ENCODE results near the gene ACP4. TPM values are rescaled to one million over a fixed set of nuclear protein-coding genes. Genes with fewer than 3 reads are reported as not detected.

ACP4 gene
- total RNA-seq, 1 donor from 2014 or later: not detected

DNA sequence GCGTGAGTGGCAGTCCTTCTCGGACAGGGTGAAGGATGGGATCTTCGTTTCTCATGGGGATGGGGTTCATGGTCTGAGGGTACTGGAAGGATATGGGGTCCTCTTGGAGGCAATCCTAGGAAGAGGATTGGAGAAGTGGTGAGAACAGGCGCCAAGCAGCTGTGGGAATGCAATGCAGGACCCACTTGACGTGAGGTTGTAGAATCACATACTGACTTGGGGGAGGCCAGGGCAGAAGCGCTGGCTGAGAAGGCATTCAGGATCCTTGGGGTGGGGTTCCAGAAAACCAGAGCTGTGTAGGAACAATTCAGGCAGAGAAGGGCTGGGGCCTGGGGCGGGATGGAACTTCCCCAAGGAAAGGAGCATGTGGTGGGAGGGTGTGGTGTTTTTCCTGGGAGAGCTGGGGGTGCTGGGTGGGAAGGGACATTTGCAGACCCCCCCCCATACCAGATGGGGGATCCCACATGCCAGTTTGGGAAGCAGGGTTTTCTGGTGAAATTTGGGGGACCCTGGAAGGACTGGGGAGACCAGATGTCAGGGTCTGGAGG, 32.5 kb downstream of the ACP4 start:
- H3K4me1 ChIP-seq: no peaks in the 10 kb centered on the region
- TF ChIP-seq, protein P1, sequence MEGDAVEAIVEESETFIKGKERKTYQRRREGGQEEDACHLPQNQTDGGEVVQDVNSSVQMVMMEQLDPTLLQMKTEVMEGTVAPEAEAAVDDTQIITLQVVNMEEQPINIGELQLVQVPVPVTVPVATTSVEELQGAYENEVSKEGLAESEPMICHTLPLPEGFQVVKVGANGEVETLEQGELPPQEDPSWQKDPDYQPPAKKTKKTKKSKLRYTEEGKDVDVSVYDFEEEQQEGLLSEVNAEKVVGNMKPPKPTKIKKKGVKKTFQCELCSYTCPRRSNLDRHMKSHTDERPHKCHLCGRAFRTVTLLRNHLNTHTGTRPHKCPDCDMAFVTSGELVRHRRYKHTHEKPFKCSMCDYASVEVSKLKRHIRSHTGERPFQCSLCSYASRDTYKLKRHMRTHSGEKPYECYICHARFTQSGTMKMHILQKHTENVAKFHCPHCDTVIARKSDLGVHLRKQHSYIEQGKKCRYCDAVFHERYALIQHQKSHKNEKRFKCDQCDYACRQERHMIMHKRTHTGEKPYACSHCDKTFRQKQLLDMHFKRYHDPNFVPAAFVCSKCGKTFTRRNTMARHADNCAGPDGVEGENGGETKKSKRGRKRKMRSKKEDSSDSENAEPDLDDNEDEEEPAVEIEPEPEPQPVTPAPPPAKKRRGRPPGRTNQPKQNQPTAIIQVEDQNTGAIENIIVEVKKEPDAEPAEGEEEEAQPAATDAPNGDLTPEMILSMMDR (IDR thresholded peaks at IDR 0.05): no peak
- no peak for DNase-seq (ENCODE audit: low spot score in 2 of 2)
- no peaks in the 10 kb centered on the region for H3K9me3 ChIP-seq
- peaks cover 11% of the 10 kb centered on the region for H3K27me3 ChIP-seq
- no peak overlapping the region for H3K27ac ChIP-seq
- no peaks in the 10 kb centered on the region for H3K36me3 ChIP-seq
- intact Hi-C loops (cut with DNase I): no loop called here
- no peak overlapping the region for H3K4me3 ChIP-seq

DNA sequence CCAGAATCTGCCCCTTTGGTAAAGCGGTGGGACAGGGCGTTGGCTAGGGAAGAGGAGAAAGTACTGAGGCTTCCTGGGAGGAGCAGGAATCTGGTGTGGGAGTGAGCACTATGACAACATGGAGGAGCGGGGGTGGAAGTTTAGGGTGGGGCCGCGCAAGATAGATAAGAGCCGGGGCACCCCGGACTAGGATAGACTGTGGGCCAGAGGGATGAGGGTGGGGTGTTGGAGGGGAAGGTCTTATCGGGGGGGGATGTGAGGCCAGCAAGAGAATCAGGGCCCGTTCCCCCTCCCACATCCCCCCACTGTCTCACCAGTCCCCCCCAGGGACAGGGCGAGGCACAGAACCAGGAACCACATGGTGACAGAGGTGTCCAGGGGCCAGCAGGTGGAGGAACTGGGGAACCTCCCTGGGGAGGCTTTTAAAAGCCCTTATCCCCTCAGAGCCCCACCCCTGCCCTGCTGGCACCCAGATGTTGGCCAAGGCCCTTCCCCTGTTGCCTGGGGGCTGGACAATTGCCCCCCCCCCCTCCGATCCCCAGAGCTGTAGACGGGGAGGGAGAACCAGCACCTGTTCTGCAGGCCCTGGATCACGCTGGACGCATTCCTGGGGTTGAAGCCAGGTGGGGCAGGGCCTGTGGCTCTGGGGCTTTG, 33.3 kb downstream of the ACP4 start, which contains the start of gene KLK1:
KLK1 (minus strand) TSS at position 399 of the 654 bp plus-strand sequence; CDS start at position 360, 39 bp downstream.
- Histone ChIP-seq H3K27ac (no peak within 1 kb of the TSS), H3K4me3 (no peak within 1 kb of the TSS), H3K4me1 (no peaks in the 10 kb centered on the region), H3K36me3 (no peaks in the 10 kb centered on the region), H3K9me3 (no peaks in the 10 kb centered on the region), H3K27me3 (peaks cover 6% of the 10 kb centered on the region)
- TF ChIP-seq, protein P1 (IDR thresholded peaks at IDR 0.05): no peak
- intact Hi-C loops (cut with DNase I): no loop called here
- no peak for DNase-seq (ENCODE audit: low spot score in 2 of 2)

DNA sequence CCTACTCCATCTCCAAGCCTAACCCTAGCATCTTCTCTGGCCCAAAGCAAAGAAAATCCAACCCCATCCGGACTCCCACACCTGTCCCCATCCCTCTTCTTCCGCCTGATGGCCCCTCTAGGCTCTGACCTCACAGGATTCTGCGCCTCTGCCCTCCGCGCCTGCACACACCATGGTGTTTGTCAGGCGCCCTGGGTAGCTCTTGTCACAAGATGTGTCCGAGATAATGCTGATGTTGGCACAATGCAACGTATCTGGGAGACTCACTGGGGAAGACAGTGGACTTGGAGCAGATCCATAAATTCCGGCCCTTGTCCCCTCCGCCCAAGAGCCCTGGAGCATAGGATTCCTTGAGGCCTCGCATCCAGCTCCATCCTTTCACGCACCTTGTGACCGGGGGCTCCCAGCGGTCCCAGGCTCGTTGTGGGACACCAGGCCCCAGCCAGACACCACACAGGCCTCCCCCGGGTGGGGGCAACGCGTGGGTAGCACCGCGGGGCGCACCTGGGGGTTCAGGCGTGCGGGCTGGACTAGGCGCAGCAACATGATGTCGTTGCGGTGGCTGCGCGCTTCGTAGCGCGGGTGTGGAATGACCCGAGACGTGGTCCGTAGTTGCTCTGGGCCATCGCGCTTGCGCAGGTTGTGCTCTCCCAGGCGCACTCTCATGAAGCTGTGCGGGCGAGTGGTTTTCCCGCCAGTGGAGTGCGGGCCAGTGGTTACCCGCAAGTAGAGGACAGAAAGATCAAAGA, 36.5 kb downstream of the ACP4 start:
- Histone ChIP-seq H3K4me3 (no peak overlapping the region), H3K27ac (no peak overlapping the region), H3K27me3 (no peaks in the 10 kb centered on the region), H3K4me1 (no peaks in the 10 kb centered on the region), H3K36me3 (no peaks in the 10 kb centered on the region), H3K9me3 (no peaks in the 10 kb centered on the region)
- DNase-seq (ENCODE audit: low spot score in 2 of 2): no peak
- intact Hi-C loops (cut with DNase I): no loop called here
- TF ChIP-seq, protein P1 (IDR thresholded peaks at IDR 0.05): no peak

DNA sequence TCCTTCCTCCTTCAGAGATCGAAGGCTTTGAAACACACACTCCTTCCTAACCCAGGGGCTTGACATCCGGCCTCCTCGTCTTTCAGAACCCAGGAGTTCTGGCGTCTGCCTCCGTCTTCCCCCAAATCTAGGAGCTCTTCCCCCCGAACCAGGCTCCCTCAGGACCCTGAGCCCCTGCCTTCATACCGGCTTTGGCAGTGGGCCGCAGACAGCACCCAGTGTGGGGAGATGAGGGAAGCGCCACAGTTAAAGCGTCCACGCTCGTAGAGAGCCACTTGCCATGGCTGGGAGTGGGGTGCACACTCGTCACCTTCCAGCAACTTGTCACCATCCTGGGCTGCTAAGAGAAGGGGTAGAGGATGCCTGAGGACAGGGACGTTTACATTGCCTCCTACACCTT, 37.3 kb downstream of the ACP4 start:
- Histone ChIP-seq H3K36me3 (no peaks in the 10 kb centered on the region), H3K9me3 (no peaks in the 10 kb centered on the region), H3K4me1 (no peaks in the 10 kb centered on the region), H3K27ac (no peak overlapping the region), H3K4me3 (no peak overlapping the region), H3K27me3 (no peaks in the 10 kb centered on the region)
- no peak for DNase-seq (ENCODE audit: low spot score in 2 of 2)
- intact Hi-C loops (cut with DNase I): no loop called here
- TF ChIP-seq, protein P1 (IDR thresholded peaks at IDR 0.05): no peak

DNA sequence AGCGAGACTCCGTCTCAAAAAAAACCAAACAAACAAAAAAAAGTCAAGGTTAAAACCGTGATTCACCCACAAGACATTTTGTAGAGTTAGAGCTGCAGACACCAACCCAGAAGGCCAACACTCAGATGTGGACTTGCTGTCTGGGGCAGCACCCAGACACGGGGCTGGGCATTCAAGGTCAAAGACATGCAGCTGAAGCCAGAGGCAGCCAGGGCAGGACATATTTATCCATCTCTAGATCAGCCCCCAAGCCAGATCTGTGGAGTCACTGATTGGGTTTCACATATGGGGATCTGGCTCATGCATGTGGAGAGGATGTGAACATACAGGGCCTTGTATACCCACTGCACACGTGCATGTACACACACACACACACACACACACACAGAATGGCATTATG, 39.6 kb downstream of the ACP4 start:
- Histone ChIP-seq H3K27ac (no peak overlapping the region), H3K27me3 (no peaks in the 10 kb centered on the region), H3K9me3 (no peaks in the 10 kb centered on the region), H3K4me1 (no peaks in the 10 kb centered on the region), H3K36me3 (no peaks in the 10 kb centered on the region), H3K4me3 (no peak overlapping the region)
- intact Hi-C loops (cut with DNase I): no loop called here
- TF ChIP-seq, protein P1 (IDR thresholded peaks at IDR 0.05): no peak
- DNase-seq (ENCODE audit: low spot score in 2 of 2): no peak

All from ascending aorta (tissue), 2 donors.